ENCODE measurements around the gene KIFC3. TPM values are rescaled to one million over a fixed set of nuclear protein-coding genes. Genes with fewer than 3 reads are reported as not detected.

Gene KIFC3
- total RNA-seq, 2 experiments from 2014 or later: not detected

DNA sequence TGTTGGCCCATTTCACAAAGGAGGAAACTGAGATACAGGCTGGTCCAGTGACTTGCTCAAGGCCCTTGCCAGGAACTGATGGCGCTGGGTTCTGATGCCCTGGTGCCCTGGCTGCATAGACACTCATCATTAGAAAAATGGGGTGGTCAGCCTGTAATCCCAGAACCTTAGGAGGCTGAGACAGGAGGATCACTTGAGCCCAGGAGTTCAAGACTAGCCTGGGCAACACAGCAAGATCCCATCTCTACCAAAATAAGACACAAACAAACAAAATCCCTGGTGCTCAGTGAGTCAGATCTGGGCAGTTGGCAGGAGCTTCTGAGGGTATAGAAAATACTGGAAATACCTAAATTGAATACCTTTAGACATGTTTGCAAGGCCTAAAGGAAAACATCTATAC lies 41.1 kb upstream of the KIFC3 start:
- ChIA-PET CTCF (no interaction called here), POLR2A (no interaction called here)
- intact Hi-C loops (cut with DNase I, micrococcal nuclease): no loop called here
- DNase-seq (no peak), ATAC-seq (ENCODE audit: poor library complexity) (no peak)
- no peaks in the 10 kb centered on the region for H3K9me3 Mint-ChIP-seq
- TF ChIP-seq, protein P1, sequence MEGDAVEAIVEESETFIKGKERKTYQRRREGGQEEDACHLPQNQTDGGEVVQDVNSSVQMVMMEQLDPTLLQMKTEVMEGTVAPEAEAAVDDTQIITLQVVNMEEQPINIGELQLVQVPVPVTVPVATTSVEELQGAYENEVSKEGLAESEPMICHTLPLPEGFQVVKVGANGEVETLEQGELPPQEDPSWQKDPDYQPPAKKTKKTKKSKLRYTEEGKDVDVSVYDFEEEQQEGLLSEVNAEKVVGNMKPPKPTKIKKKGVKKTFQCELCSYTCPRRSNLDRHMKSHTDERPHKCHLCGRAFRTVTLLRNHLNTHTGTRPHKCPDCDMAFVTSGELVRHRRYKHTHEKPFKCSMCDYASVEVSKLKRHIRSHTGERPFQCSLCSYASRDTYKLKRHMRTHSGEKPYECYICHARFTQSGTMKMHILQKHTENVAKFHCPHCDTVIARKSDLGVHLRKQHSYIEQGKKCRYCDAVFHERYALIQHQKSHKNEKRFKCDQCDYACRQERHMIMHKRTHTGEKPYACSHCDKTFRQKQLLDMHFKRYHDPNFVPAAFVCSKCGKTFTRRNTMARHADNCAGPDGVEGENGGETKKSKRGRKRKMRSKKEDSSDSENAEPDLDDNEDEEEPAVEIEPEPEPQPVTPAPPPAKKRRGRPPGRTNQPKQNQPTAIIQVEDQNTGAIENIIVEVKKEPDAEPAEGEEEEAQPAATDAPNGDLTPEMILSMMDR (IDR thresholded peaks at IDR 0.05): no peak
- H3K9me3 ChIP-seq (ENCODE audit: control insufficient read depth in 1 of 2, insufficient read depth in 1 of 2, low read length in 2 of 2): no peaks in the 10 kb centered on the region
- H3K4me3 ChIP-seq (ENCODE audit: low read length): no peak overlapping the region
- H3K4me1 ChIP-seq (ENCODE audit: insufficient read depth, low read length): no peaks in the 10 kb centered on the region
- H3K27ac ChIP-seq (ENCODE audit: low read depth in 1 of 2, low read length in 2 of 2): no peak overlapping the region
- H3K27ac Mint-ChIP-seq: no peak overlapping the region
- no peaks in the 10 kb centered on the region for H3K36me3 Mint-ChIP-seq (ENCODE audit: low read depth)
- peaks cover 6% of the 10 kb centered on the region for H3K4me1 Mint-ChIP-seq (ENCODE audit: low read depth)
- no peaks in the 10 kb centered on the region for H3K36me3 ChIP-seq (ENCODE audit: insufficient read depth, low read length)
- H3K27me3 Mint-ChIP-seq: no peaks in the 10 kb centered on the region
- no peaks in the 10 kb centered on the region for H3K27me3 ChIP-seq (ENCODE audit: control insufficient read depth in 1 of 2, insufficient read depth in 2 of 2, low read length in 2 of 2)
- no peak overlapping the region for H3K4me3 Mint-ChIP-seq

DNA sequence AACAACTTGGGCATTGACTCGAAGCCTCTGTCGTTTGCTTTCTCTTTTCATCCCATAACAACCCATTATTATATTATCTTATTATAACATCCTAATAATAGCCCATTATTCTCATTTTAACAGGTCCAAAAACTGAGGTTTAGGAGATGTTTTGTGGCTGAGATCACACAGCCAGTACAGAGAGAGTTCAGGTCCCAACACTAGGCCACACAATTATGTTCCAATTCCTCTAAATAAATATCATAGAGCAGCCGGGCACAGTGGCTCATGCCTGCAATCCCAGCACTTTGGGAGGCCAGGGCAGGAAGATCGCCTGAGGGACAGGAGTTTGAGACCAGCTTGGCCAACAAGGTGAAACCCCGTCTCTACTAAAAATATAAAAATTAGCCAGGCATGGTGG lies 40.3 kb upstream of the KIFC3 start:
- Histone ChIP-seq H3K4me3 (ENCODE audit: low read length) (no peak overlapping the region), H3K27me3 (ENCODE audit: control insufficient read depth in 1 of 2, insufficient read depth in 2 of 2, low read length in 2 of 2) (no peaks in the 10 kb centered on the region), H3K4me1 (ENCODE audit: insufficient read depth, low read length) (no peaks in the 10 kb centered on the region), H3K36me3 (ENCODE audit: insufficient read depth, low read length) (no peaks in the 10 kb centered on the region), H3K27ac (ENCODE audit: low read depth in 1 of 2, low read length in 2 of 2) (no peak overlapping the region), H3K9me3 (ENCODE audit: control insufficient read depth in 1 of 2, insufficient read depth in 1 of 2, low read length in 2 of 2) (no peaks in the 10 kb centered on the region)
- Mint-ChIP-seq H3K4me3 (no peak overlapping the region), H3K27ac (no peak overlapping the region), H3K4me1 (ENCODE audit: low read depth) (peaks cover 6% of the 10 kb centered on the region), H3K36me3 (ENCODE audit: low read depth) (no peaks in the 10 kb centered on the region), H3K27me3 (no peaks in the 10 kb centered on the region), H3K9me3 (no peaks in the 10 kb centered on the region)
- intact Hi-C loops (cut with DNase I, micrococcal nuclease): no loop called here
- ATAC-seq (ENCODE audit: poor library complexity) (no peak), DNase-seq (no peak)
- POLR2A ChIA-PET: no interaction called here
- CTCF ChIA-PET: no interaction called here
- TF ChIP-seq, protein P1 (IDR thresholded peaks at IDR 0.05): no peak

DNA sequence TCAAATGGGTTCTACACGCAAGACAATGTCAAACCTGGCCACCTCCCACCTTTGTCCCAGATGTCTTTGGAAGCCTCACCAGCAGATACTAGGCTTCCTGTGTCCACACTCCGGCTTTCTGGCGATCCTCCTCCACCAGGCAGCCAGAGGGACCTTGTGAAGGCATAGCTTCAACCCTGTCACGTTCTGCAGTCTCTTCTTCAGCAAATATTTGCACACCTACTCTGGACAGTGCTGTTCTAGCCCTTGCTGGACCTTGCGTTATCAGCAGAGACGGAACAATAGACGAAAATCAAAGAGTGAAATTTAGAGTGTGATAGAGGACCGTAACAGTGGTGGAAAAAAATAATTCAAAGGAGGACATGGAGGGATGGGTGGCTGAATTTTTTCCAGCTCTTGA lies 38.5 kb upstream of the KIFC3 start:
- CTCF ChIA-PET: no interaction called here
- H3K36me3 Mint-ChIP-seq (ENCODE audit: low read depth): no peaks in the 10 kb centered on the region
- intact Hi-C loops (cut with DNase I, micrococcal nuclease): no loop called here
- H3K4me1 ChIP-seq (ENCODE audit: insufficient read depth, low read length): no peaks in the 10 kb centered on the region
- no peaks in the 10 kb centered on the region for H3K9me3 ChIP-seq (ENCODE audit: control insufficient read depth in 1 of 2, insufficient read depth in 1 of 2, low read length in 2 of 2)
- POLR2A ChIA-PET: no interaction called here
- H3K27ac Mint-ChIP-seq: no peak overlapping the region
- H3K36me3 ChIP-seq (ENCODE audit: insufficient read depth, low read length): no peaks in the 10 kb centered on the region
- TF ChIP-seq, protein P1 (IDR thresholded peaks at IDR 0.05): no peak
- no peak overlapping the region for H3K27ac ChIP-seq (ENCODE audit: low read depth in 1 of 2, low read length in 2 of 2)
- ATAC-seq (ENCODE audit: poor library complexity) (no peak), DNase-seq (no peak)
- no peaks in the 10 kb centered on the region for H3K27me3 ChIP-seq (ENCODE audit: control insufficient read depth in 1 of 2, insufficient read depth in 2 of 2, low read length in 2 of 2)
- H3K27me3 Mint-ChIP-seq: no peaks in the 10 kb centered on the region
- H3K4me3 ChIP-seq (ENCODE audit: low read length): no peak overlapping the region
- H3K4me1 Mint-ChIP-seq (ENCODE audit: low read depth): no peaks in the 10 kb centered on the region
- H3K4me3 Mint-ChIP-seq: no peak overlapping the region
- H3K9me3 Mint-ChIP-seq: no peaks in the 10 kb centered on the region

All from CD4-positive, alpha-beta T cell (primary cell).